Smooth muscle cell (in vitro differentiated cells): Measurements from ENCODE around the gene PSMB3. TPM values are rescaled to one million over a fixed set of nuclear protein-coding genes. Genes with fewer than 3 reads are reported as not detected.
"Not testable (repeated sequence)": the region's sequence is repeated elsewhere in the genome, so short reads cannot be mapped to it uniquely, and the experiment has no call there.

Source experiments
- DNase-seq: peaks from one replicate; lab custom pipeline; 2025; ENCODE audit not compliant: unreplicated experiment; lab: John Stamatoyannopoulos, UW
- H2AFZ ChIP-seq: fragments of 200-600 bp; sonication (generic); 2 replicates; pipeline ENCODE4 v1.6.0; 2016; ENCODE audit warnings: antibody characterized with exemption, low read depth, mild to moderate bottlenecking
- H3F3A ChIP-seq: fragments of 200-600 bp; sonication (generic); 2 replicates; pipeline ENCODE4 v1.6.0; 2017; ENCODE audit warnings: antibody characterized with exemption, low read depth
- H3K27ac ChIP-seq: fragments of 200-600 bp; sonication (generic); 2 replicates; pipeline ENCODE4 v1.5.1; 2016; ENCODE audit warnings: low read depth, mild to moderate bottlenecking
- H3K27me3 ChIP-seq: fragments of 200-600 bp; sonication (generic); 2 replicates; pipeline ENCODE4 v1.6.1; 2016; ENCODE audit warnings: low read depth, mild to moderate bottlenecking
- H3K36me3 ChIP-seq: fragments of 200-600 bp; sonication (generic); 2 replicates; pipeline ENCODE4 v1.5.1; 2016; ENCODE audit warnings: low read depth
- H3K4me1 ChIP-seq: fragments of 200-600 bp; sonication (generic); 2 replicates; pipeline ENCODE4 v1.5.1; 2016; ENCODE audit warnings: low read depth
- H3K4me2 ChIP-seq: fragments of 200-600 bp; sonication (generic); 2 replicates; pipeline ENCODE4 v1.6.0; 2016; ENCODE audit warnings: mild to moderate bottlenecking
- H3K4me3 ChIP-seq: fragments of 200-600 bp; sonication (generic); 2 replicates; pipeline ENCODE4 v1.5.1; 2016; ENCODE audit warnings: mild to moderate bottlenecking
- H3K79me2 ChIP-seq: fragments of 200-600 bp; sonication (generic); 2 replicates; pipeline ENCODE4 v1.6.0; 2016; ENCODE audit warnings: low read depth, mild to moderate bottlenecking
- H3K9ac ChIP-seq: fragments of 200-600 bp; sonication (generic); 2 replicates; pipeline ENCODE4 v1.6.0; 2016; ENCODE audit warnings: low read depth
- H3K9me3 ChIP-seq: fragments of 200-600 bp; sonication (generic); replicated peaks from 2 replicates; pipeline ENCODE4 v1.5.1; 2016; ENCODE audit warnings: low read depth
- H4K20me1 ChIP-seq: fragments of 200-600 bp; sonication (generic); 2 replicates; pipeline ENCODE4 v1.6.0; 2016; ENCODE audit warnings: low read depth
- CTCF ChIP-seq: fragments of 200-600 bp; sonication (generic); IDR thresholded peaks from 2 replicates; pipeline ENCODE4 v1.5.1; 2017; ENCODE audit warnings: borderline replicate concordance, mild to moderate bottlenecking, antibody characterized with exemption; ENCODE audit not compliant: insufficient read depth, poor library complexity, severe bottlenecking
- WGBS: methylation state at CpG from one replicate; pipeline ENCODE4 v1.1.7; 2016; ENCODE audit warnings: low lambda C conversion rate; 5-methylcytosine and 5-hydroxymethylcytosine counted together
- polyA plus RNA-seq: library from polyadenylated mRNA; unstranded; fragments of >200 nt; fragmentation: Nextera tagmentation; extraction: Ambion mirVana; gene quantifications from 2 replicates; pipeline ENCODE4 v1.2.1, GENCODE V29; 2016
- total RNA-seq: library from RNA; depleted of rRNA; stranded (reverse); fragments of >200 nt; gene quantifications from 2 replicates; pipeline ENCODE4 v1.2.3, GENCODE V29; 2014

PSMB3 gene
- total and polyA plus RNA-seq, 2 experiments from 2014 or later: 312 to 358 TPM

- H3K79me2 ChIP-seq: no peaks in the 10 kb centered on the region
- no peak overlapping the region for H3K27ac ChIP-seq
- H3K27me3 ChIP-seq: no peaks in the 10 kb centered on the region
- no peak overlapping the region for H3K4me2 ChIP-seq
- no peak for TF ChIP-seq CTCF
- H2AFZ ChIP-seq: no peak overlapping the region
- H3K4me1 ChIP-seq: no peaks in the 10 kb centered on the region
- H3K4me3 ChIP-seq: no peak overlapping the region
- H3F3A ChIP-seq: no peaks in the 10 kb centered on the region
- H3K9me3 ChIP-seq: no peaks in the 10 kb centered on the region
- DNase-seq: no peak
- H3K9ac ChIP-seq: no peak overlapping the region
- no peaks in the 10 kb centered on the region for H4K20me1 ChIP-seq
- H3K36me3 ChIP-seq: peaks cover 20% of the 10 kb centered on the region
- 96% methylated on average over 23 of the region's 23 CpGs for WGBS
These were observed 27.6 kb downstream of the PSMB3 start for GRCh38 chr17:38779965-38780752.

- no peak for TF ChIP-seq CTCF
- no peak overlapping the region for H2AFZ ChIP-seq
- 97% methylated on average over 3 of the region's 3 CpGs for WGBS
These were observed 30.7 kb downstream of the PSMB3 start for GRCh38 chr17:38783227-38783626.

GRCh38 chr17:38786372-38786771, 33.8 kb downstream of the PSMB3 start:
- DNase-seq: no peak
- TF ChIP-seq CTCF: no peak
- Histone ChIP-seq H2AFZ (no peak overlapping the region), H3K9me3 (no peaks in the 10 kb centered on the region), H3K9ac (no peak overlapping the region), H3K27ac (peak overlapping the region; percentile 32), H3K27me3 (no peaks in the 10 kb centered on the region), H4K20me1 (peaks cover 61% of the 10 kb centered on the region), H3K36me3 (peaks cover 3% of the 10 kb centered on the region), H3K79me2 (peaks cover 31% of the 10 kb centered on the region), H3K4me1 (peaks cover 8% of the 10 kb centered on the region), H3K4me2 (no peak overlapping the region), H3K4me3 (no peak overlapping the region), H3F3A (no peaks in the 10 kb centered on the region)
- 84% methylated on average over 6 of the region's 6 CpGs for WGBS

More at GRCh38 chr17:38783227-38783626, 30.7 kb downstream of the PSMB3 start:
- Histone ChIP-seq H3K9ac (no peak overlapping the region), H3K9me3 (no peaks in the 10 kb centered on the region), H3F3A (no peaks in the 10 kb centered on the region), H3K4me1 (no peaks in the 10 kb centered on the region), H3K27me3 (no peaks in the 10 kb centered on the region), H3K4me3 (no peak overlapping the region), H3K27ac (no peak overlapping the region), H4K20me1 (peaks cover 30% of the 10 kb centered on the region), H3K36me3 (peaks cover 3% of the 10 kb centered on the region), H3K4me2 (no peak overlapping the region), H3K79me2 (peaks cover 1% of the 10 kb centered on the region)
- DNase-seq: no peak

- H3K79me2 ChIP-seq: peaks cover 38% of the 10 kb centered on the region
- 97% methylated on average over 4 of the region's 4 CpGs for WGBS
These were observed 35.5 kb downstream of the PSMB3 start for GRCh38 chr17:38787999-38788398.

More at GRCh38 chr17:38787999-38788398, 35.5 kb downstream of the PSMB3 start:
- H4K20me1 ChIP-seq: peaks cover 76% of the 10 kb centered on the region
- not testable (repeated sequence) for H3K4me1 ChIP-seq, H3K36me3 ChIP-seq, H3K9ac ChIP-seq, DNase-seq, H2AFZ ChIP-seq, H3K9me3 ChIP-seq, H3K27ac ChIP-seq, H3K4me2 ChIP-seq, H3F3A ChIP-seq, H3K4me3 ChIP-seq, H3K27me3 ChIP-seq
